ENCODE results near the gene OSTN.

DNA sequence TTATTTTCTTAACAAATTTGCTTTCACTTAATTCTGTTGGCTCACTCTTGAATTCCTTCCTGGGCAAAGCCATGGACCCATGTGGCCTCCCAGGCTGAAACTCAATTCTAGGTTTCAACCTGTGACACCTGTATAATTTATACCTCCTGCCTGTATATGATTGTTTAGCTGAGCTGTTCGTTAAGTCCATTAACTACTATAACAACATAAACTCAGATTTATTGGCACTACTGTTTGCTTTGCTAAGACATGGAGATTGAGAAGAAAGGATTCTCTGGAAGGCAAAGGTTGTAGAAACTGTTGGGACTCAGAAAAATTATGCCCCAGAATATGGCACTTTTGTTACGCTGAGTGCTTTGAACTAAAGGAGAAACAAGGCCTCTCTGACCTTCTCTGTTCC, 103.4 kb downstream of the OSTN start:
- TF ChIP-seq CTCF (IDR thresholded peaks at IDR 0.05; ENCODE audit: borderline replicate concordance, extremely low read depth, low read length, poor library complexity, severe bottlenecking) (no peak), EZH2 (IDR thresholded peaks at IDR 0.05; ENCODE audit: borderline replicate concordance, low read depth, low read length, severe bottlenecking) (no peak)
